SU-DHL-6 (cell line): ENCODE data around the gene TNPO1.

Source experiments
- CTCF ChIP-seq: fragments of 200-600 bp; sonication (generic); IDR thresholded peaks from one replicate; pipeline ENCODE4 v1.5.1; 2017; ENCODE audit warnings: antibody characterized with exemption, mild to moderate bottlenecking, low read length, moderate library complexity; ENCODE audit not compliant: insufficient read depth, poor library complexity, severe bottlenecking
- EZH2phosphoT487 ChIP-seq: fragments of 200-600 bp; sonication (generic), shearing (Covaris generic); conservative IDR thresholded peaks from 2 replicates; pipeline ENCODE4 v1.6.1; 2018; ENCODE audit warnings: mild to moderate bottlenecking, antibody characterized with exemption, low read length, moderate library complexity, mixed read lengths

DNA sequence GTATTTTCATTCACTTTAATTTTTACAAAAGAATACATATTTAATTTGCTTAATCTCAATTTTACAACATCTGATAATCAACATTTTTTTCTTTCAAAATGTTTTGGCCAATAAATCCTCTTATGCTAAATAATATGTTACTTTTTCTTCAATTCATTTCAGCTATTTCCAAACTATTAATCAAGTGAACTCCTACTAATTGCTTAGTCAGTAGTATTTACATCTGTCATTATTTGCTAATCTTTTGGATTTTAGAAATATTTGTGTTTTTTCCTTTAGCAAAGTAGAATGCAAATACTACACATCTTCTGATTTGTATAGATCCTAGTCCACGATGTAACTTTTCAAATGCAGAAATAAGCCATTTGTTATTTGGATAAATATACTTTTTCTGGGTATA, 1.6 kb upstream of the TNPO1 start:
- TF ChIP-seq CTCF, result no peak
- TF ChIP-seq EZH2phosphoT487, result no peak
